SW480 (cell line): ENCODE results near the gene MPV17L2.
A peak's percentile ranks its signal among the peaks of the same experiment; 100 is the strongest.

Experiments
- DNase-seq: peaks from one replicate; pipeline ENCODE4 v3.0.0-alpha.2; 2016; ENCODE audit warnings: low spot score

MPV17L2 gene

GRCh38 chr19:18218600-18218999, 25.6 kb downstream of the MPV17L2 start:
- no peak for DNase-seq

- no peak for DNase-seq
Measured at GRCh38 chr19:18219911-18220631, 27.1 kb downstream of the MPV17L2 start.

GRCh38 chr19:18220632-18221275, 27.7 kb downstream of the MPV17L2 start:
- DNase-seq, result peak; percentile 49

GRCh38 chr19:18221815-18222725, 29.1 kb downstream of the MPV17L2 start:
- DNase-seq, result no peak

GRCh38 chr19:18223860-18224524, 31.0 kb downstream of the MPV17L2 start:
- peak; percentile 85 for DNase-seq

GRCh38 chr19:18224525-18225354, 31.7 kb downstream of the MPV17L2 start:
- DNase-seq, result peak; percentile 98

GRCh38 chr19:18225355-18225701, 32.3 kb downstream of the MPV17L2 start:
- no peak for DNase-seq

GRCh38 chr19:18225702-18226468, 32.9 kb downstream of the MPV17L2 start, which contains the start of gene PDE4C:
TSS of gene PDE4C (minus strand) at chr19:18226438. CDS start at chr19:18226415, 23 bp downstream.
- no peak for DNase-seq

- no peak for DNase-seq
Measured at GRCh38 chr19:18226956-18227780, 34.1 kb downstream of the MPV17L2 start.

- no peak for DNase-seq
Measured at GRCh38 chr19:18227781-18228271, 34.8 kb downstream of the MPV17L2 start.

- DNase-seq, result no peak
Measured at GRCh38 chr19:18229474-18229873, 36.5 kb downstream of the MPV17L2 start.

- no peak for DNase-seq
Measured at GRCh38 chr19:18229915-18230314, 36.9 kb downstream of the MPV17L2 start.

GRCh38 chr19:18230941-18231734, 38.1 kb downstream of the MPV17L2 start:
- no peak for DNase-seq

- DNase-seq, result no peak
Measured at GRCh38 chr19:18231775-18232174, 38.8 kb downstream of the MPV17L2 start.

- no peak for DNase-seq
Measured at GRCh38 chr19:18232540-18233223, 39.7 kb downstream of the MPV17L2 start.

GRCh38 chr19:18233224-18233825, 40.3 kb downstream of the MPV17L2 start:
- no peak for DNase-seq

GRCh38 chr19:18234194-18234593, 41.2 kb downstream of the MPV17L2 start:
- DNase-seq, result no peak
